Measurements from ENCODE around the gene TRAF4. TPM values are rescaled to one million over a fixed set of nuclear protein-coding genes. Genes with fewer than 3 reads are reported as not detected.

TRAF4 gene
- total and polyA plus RNA-seq, 9 of the 15 experiments (the other 6 are each of a cell fraction or from before 2014, with no cell fraction given) = 2.4 to 147 (median 72.4) TPM

GRCh38 chr17:28737770-28738679, 5.8 kb upstream of the TRAF4 start:
- BruUV-seq (replicated peaks) = no TSS peak
- Histone ChIP-seq H3K9me3 (replicated peaks; ENCODE audit: control insufficient read depth, insufficient read depth, low read depth, low read length) (no peaks in the 10 kb centered on the region), H3K79me2 (ENCODE audit: control insufficient read depth, insufficient read depth, low read length) (no peaks in the 10 kb centered on the region), H3K9me1 (ENCODE audit: control insufficient read depth, insufficient read depth, low read length) (no peaks in the 10 kb centered on the region), H3K4me3 (no peak overlapping the region), H3K4me2 (ENCODE audit: insufficient read depth, low read length) (no peak overlapping the region), H3K4me1 (replicated peaks in 1 of 2; ENCODE audit: control insufficient read depth in 2 of 2, insufficient read depth in 2 of 2, low read length in 2 of 2) (peaks cover 51 to 72% of the 10 kb centered on the region in 2 experiments), H3K27ac (ENCODE audit: extremely low read depth, low read depth, low read length) (no peak overlapping the region), H3K36me3 (ENCODE audit: control insufficient read depth, insufficient read depth, low read length) (peaks cover 9% of the 10 kb centered on the region; the same call in 2 of the 3 replicates), H2AFZ (ENCODE audit: low read depth, low read length) (no peak overlapping the region), H3K27me3 (ENCODE audit: control insufficient read depth in 2 of 2, insufficient read depth in 2 of 2, low read length in 2 of 2) (no peaks in the 10 kb centered on the region), H4K20me1 (replicated peaks; ENCODE audit: control insufficient read depth, insufficient read depth, low read length) (no peaks in the 10 kb centered on the region), H3K9ac (ENCODE audit: insufficient read depth in 1 of 2, low read depth in 2 of 2, low read length in 2 of 2) (peak overlapping the region in 1 of 2 experiments; percentile 82; a peak in 2 of 4 replicates)
- in situ Hi-C loops (cut with MboI) (no loop called here), intact Hi-C loops (cut with micrococcal nuclease) (no loop called here)
- DNase-seq (ENCODE audit: extremely low read depth in 1 of 4, low spot score in 3 of 4) (no peak), FAIRE-seq (no peak), ATAC-seq (peak; percentile 3; the same call in 1 of the 3 replicates)
- ChIA-PET POLR2A (interaction anchor here (17.4 kb wide), 1 partner anchor 14 kb away, joined by 367 read pairs; the partner anchor contains the start of genes NEK8, RPL23A and TLCD1), CTCF (ENCODE audit: low intra/inter-chr PET ratio) (no interaction called here)
- 73% methylated on average over 21 of the region's 22 CpGs for WGBS (ENCODE audit: insufficient coverage, low coverage, missing lambda C conversion rate)
- TF ChIP-seq THRA (IDR thresholded peaks at IDR 0.05) (no peak), MGA (IDR thresholded peaks at IDR 0.05) (peak; percentile 60; the same call in 1 of the 2 replicates), L3MBTL2 (IDR thresholded peaks at IDR 0.05) (peak; percentile 63), MED1 (CRISPR knock-in tag; IDR thresholded peaks at IDR 0.05; ENCODE audit: borderline replicate concordance) (no peak), ZEB2 (IDR thresholded peaks at IDR 0.05) (no peak), E2F6 (IDR thresholded peaks at IDR 0.05; ENCODE audit: borderline replicate concordance in 1 of 2, extremely low read depth in 1 of 2, insufficient read depth in 1 of 2, insufficient read length in 1 of 2, low read depth in 1 of 2, low read length in 1 of 2, poor library complexity in 1 of 2, severe bottlenecking in 1 of 2) (peak; percentile 19)

Measured in K562 (cell line).